ENCODE results near the gene ANKRD9. TPM values are rescaled to one million over a fixed set of nuclear protein-coding genes. Genes with fewer than 3 reads are reported as not detected.

The ANKRD9 gene
- total RNA-seq, 1 experiment from 2014 or later: 29.8 TPM

DNA sequence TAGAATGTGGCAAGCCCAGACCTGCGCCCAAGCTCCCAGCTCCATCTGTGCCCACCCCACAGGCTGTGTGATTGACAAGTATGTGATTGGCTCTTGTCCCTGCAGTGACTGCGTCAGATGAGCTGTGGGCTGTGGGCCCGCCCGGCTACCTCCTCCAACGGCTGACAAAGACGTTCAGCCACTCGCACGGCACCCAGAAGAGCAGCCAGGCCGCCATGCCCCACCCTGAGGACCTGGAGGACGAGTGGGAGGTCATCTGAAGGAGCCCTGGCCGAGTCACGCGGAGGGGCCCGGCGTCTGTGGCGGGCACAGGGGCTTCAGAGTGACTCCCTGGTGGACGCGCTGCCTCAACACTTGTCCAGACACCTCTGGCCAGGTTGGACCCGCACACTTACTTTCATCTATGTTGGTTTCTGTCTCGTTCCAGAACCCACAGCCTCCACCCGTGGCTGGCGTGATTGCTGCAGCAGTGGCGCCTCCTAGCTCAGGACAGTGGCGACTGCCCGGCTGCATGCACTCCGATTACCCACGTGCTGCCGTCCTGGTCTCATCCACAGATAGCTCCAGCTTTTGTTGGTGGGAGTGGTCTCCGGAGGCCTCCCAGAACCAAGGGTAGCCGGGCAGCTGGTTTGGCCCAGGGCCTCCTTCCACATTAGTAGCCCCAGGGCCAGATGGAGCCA lies 11.4 kb downstream of the ANKRD9 start:
- H2AK5ac ChIP-seq (ENCODE audit: insufficient read length, low read length): no peak overlapping the region
- no peak overlapping the region for H3K4ac ChIP-seq (ENCODE audit: low read depth, low read length)
- no peak overlapping the region for H2BK5ac ChIP-seq (ENCODE audit: insufficient read length, low read length)
- H3K23ac ChIP-seq (ENCODE audit: insufficient read length, low read depth, low read length): no peak overlapping the region
- peak; percentile 69 for DNase-seq
- no peak overlapping the region for H4K5ac ChIP-seq (ENCODE audit: insufficient read length, low read depth, low read length)
- no peak overlapping the region for H2BK12ac ChIP-seq (ENCODE audit: insufficient read length, low read depth, low read length)
- no peak overlapping the region for H3K27ac ChIP-seq (ENCODE audit: insufficient read length, low read depth, low read length)
- H4K20me1 ChIP-seq (ENCODE audit: control insufficient read depth, insufficient read depth, insufficient read length): no peaks in the 10 kb centered on the region
- Mint-ChIP-seq H3K27me3 (ENCODE audit: low read depth) (peaks cover 1% of the 10 kb centered on the region; the same call in 1 of the 2 replicates), H3K4me3 (no peak overlapping the region), H3K9me3 (no peaks in the 10 kb centered on the region; a peak in 1 of 5 replicates), H3K36me3 (ENCODE audit: insufficient read depth in 1 of 3, low read depth in 3 of 3) (peaks cover 6 to 9% (median 7%) of the 10 kb centered on the region in 3 experiments; a peak in 5 of 7 replicates), H3K4me1 (peaks cover 0 to 3% of the 10 kb centered on the region in 2 experiments; a peak in 1 of 4 replicates), H3K27ac (no peak overlapping the region; a peak in 2 of 7 replicates)
- H3K79me1 ChIP-seq (ENCODE audit: insufficient read depth, low read depth, low read length, poor library complexity, severe bottlenecking): no peaks in the 10 kb centered on the region
- no peak overlapping the region for H3K4me2 ChIP-seq (ENCODE audit: insufficient read depth, insufficient read length, low read length)
- H2BK20ac ChIP-seq (ENCODE audit: low read depth, low read length, poor library complexity, severe bottlenecking): no peak overlapping the region
- H3K9ac ChIP-seq (ENCODE audit: extremely low read depth, insufficient read length, low read length): no peak overlapping the region
- H4K8ac ChIP-seq (replicated peaks; ENCODE audit: insufficient read length, low read depth, low read length): no peak overlapping the region
- H3K18ac ChIP-seq (ENCODE audit: insufficient read length, low read depth, low read length): no peak overlapping the region
- H3K27me3 ChIP-seq (ENCODE audit: insufficient read depth, low read length): no peaks in the 10 kb centered on the region
- H2AFZ ChIP-seq (ENCODE audit: low read length): no peak overlapping the region
- H3K4me1 ChIP-seq (ENCODE audit: insufficient read depth, low read length): no peaks in the 10 kb centered on the region
- H3K79me2 ChIP-seq (ENCODE audit: insufficient read depth, low read length): no peaks in the 10 kb centered on the region
- H3K23me2 ChIP-seq (ENCODE audit: insufficient read length, low read depth, low read length, poor library complexity, severe bottlenecking): no peaks in the 10 kb centered on the region
- H3T11ph ChIP-seq (ENCODE audit: low read length): no peak overlapping the region
- H3K9me3 ChIP-seq (ENCODE audit: control insufficient read depth, low read depth, low read length): no peaks in the 10 kb centered on the region
- peak; percentile 73 for TF ChIP-seq CTCF (conservative IDR thresholded peaks at IDR 0.05)
- no peak overlapping the region for H2BK15ac ChIP-seq (ENCODE audit: low read depth, low read length)
- WGBS (ENCODE audit: extremely low coverage, insufficient read length, low lambda C conversion rate): no CpG with 5 or more reads among the region's 30 CpGs
- H2BK120ac ChIP-seq (ENCODE audit: low read depth, low read length, poor library complexity, severe bottlenecking): no peak overlapping the region
- no peak overlapping the region for H3K56ac ChIP-seq (ENCODE audit: insufficient read length, low read depth, low read length)
- no peak overlapping the region for H4K91ac ChIP-seq (ENCODE audit: insufficient read length, low read depth, low read length)
- H3K14ac ChIP-seq (ENCODE audit: insufficient read depth, low read length): no peak overlapping the region

Measured in H9 (cell line).